Nephron (organoid): Measurements from ENCODE around the gene GAB1.

Experiments
- H3K27ac Mint-ChIP-seq, 3 experiments: 2 replicates each; pipeline ENCODE4 v1.8.0; 2020; ENCODE audit warnings: mixed read lengths in 3 of 3, mild to moderate bottlenecking in 2 of 3, moderate library complexity in 1 of 3
- H3K27me3 Mint-ChIP-seq: 2 replicates; pipeline ENCODE4 v1.8.0; 2021; ENCODE audit warnings: low read depth, mild to moderate bottlenecking, moderate library complexity, mixed read lengths
- H3K36me3 Mint-ChIP-seq: 2 replicates; pipeline ENCODE4 v1.8.0; 2020; ENCODE audit warnings: low read depth, mixed read lengths
- H3K4me1 Mint-ChIP-seq: 2 replicates; pipeline ENCODE4 v1.8.0; 2020; ENCODE audit warnings: mixed read lengths
- H3K4me3 Mint-ChIP-seq, 3 experiments: 2 replicates each; pipeline ENCODE4 v1.8.0; 2020; ENCODE audit warnings: mild to moderate bottlenecking in 3 of 3, mixed read lengths in 3 of 3, moderate library complexity in 2 of 3
- H3K9me3 Mint-ChIP-seq: 2 replicates; pipeline ENCODE4 v1.8.0; 2020; ENCODE audit warnings: mixed read lengths
- TF ChIP-seq, protein P1 (sequence below), 3 experiments: fragments of 200-600 bp; sonication (generic); IDR thresholded peaks; one replicate each; pipeline ENCODE4 v1.5.0; 2021; ENCODE audit warnings: antibody characterized with exemption in 3 of 3; ENCODE audit not compliant: unreplicated experiment in 3 of 3

Gene GAB1

DNA sequence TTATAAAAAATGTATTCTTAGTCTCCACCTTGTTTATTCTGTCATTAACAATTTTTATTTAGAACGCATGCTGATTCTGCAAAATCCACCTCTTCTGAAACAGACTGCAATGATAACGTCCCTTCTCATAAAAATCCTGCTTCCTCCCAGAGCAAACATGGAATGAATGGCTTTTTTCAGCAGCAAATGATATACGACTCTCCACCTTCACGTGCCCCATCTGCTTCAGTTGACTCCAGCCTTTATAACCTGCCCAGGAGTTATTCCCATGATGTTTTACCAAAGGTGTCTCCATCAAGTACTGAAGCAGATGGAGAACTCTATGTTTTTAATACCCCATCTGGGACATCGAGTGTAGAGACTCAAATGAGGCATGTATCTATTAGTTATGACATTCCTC lies 101.3 kb downstream of the GAB1 start:
- Mint-ChIP-seq H3K27me3 (no peaks in the 10 kb centered on the region), H3K9me3 (no peaks in the 10 kb centered on the region), H3K36me3 (peaks cover 73% of the 10 kb centered on the region), H3K27ac (no peak overlapping the region), H3K4me1 (peaks cover 5% of the 10 kb centered on the region), H3K4me3 (no peak overlapping the region)
- TF ChIP-seq, protein P1, sequence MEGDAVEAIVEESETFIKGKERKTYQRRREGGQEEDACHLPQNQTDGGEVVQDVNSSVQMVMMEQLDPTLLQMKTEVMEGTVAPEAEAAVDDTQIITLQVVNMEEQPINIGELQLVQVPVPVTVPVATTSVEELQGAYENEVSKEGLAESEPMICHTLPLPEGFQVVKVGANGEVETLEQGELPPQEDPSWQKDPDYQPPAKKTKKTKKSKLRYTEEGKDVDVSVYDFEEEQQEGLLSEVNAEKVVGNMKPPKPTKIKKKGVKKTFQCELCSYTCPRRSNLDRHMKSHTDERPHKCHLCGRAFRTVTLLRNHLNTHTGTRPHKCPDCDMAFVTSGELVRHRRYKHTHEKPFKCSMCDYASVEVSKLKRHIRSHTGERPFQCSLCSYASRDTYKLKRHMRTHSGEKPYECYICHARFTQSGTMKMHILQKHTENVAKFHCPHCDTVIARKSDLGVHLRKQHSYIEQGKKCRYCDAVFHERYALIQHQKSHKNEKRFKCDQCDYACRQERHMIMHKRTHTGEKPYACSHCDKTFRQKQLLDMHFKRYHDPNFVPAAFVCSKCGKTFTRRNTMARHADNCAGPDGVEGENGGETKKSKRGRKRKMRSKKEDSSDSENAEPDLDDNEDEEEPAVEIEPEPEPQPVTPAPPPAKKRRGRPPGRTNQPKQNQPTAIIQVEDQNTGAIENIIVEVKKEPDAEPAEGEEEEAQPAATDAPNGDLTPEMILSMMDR (IDR thresholded peaks at IDR 0.05; ENCODE audit: unreplicated experiment in 3 of 3): no peak

DNA sequence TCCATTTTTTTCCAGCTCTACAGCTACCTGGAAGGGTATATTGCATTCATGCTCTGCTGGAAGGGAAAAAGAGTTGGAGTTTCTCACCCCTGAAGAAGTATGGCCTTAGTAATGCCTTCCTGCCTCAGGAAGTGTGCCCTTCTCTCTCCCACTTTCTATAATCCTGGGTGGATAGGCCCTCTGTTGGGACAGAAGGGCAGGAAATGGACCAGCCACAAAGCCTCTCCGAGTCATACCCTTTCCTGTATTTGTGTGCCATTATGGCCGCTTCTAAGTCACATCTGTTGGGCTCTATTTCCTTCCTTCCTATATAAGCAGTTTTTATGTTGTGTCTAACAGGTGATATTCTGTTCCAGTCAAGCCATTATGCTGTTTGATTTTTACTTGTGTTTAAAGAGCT lies 102.0 kb downstream of the GAB1 start:
- Mint-ChIP-seq H3K4me3 (no peak overlapping the region), H3K9me3 (no peaks in the 10 kb centered on the region), H3K36me3 (peaks cover 65% of the 10 kb centered on the region), H3K27ac (no peak overlapping the region), H3K27me3 (no peaks in the 10 kb centered on the region), H3K4me1 (peaks cover 11% of the 10 kb centered on the region)
- TF ChIP-seq, protein P1 (IDR thresholded peaks at IDR 0.05; ENCODE audit: unreplicated experiment in 3 of 3): no peak

DNA sequence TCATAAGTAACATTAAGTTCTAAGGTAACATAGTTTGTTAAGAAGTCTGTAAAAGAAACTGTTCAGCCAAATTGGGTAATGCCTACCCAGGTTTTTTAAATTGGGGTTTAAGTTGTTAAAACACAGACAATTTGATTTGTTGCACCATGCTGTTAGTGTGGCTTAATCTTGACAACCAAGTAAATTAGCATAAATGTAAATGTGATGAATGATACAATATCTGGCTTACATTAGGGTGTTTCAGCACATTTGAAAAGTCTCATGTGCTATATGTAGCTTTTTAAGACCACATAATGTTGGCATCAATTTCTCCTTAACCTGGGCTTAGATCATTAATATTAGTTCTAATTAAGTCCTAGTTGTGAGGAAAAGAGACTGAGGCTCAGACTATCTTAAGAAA lies 104.4 kb downstream of the GAB1 start:
- Mint-ChIP-seq H3K27me3 (no peaks in the 10 kb centered on the region), H3K9me3 (peaks cover 5% of the 10 kb centered on the region), H3K4me1 (peaks cover 17% of the 10 kb centered on the region), H3K27ac (peak overlapping the region in 1 of 3 experiments; percentile 31), H3K4me3 (no peak overlapping the region), H3K36me3 (peaks cover 64% of the 10 kb centered on the region)
- TF ChIP-seq, protein P1 (IDR thresholded peaks at IDR 0.05; ENCODE audit: unreplicated experiment in 3 of 3): no peak

DNA sequence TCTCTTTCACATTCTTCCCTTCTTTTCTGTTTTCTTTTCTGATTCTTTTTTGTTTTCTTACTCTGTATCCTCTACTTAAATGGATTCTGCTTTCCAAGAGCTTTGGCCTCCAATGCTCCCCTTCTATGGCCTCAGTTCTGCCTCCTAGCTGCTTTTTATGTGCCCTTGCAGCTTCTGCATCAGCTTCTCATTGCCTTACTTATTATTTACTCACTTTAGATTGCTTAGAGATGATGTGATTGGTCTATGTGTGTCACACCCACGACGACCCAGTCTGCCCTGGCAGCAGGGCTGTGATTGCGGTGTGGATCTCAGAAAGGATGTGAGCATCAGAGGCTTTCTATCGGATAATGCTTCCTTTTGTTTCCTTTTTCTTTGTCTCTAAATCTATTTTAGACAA lies 105.0 kb downstream of the GAB1 start:
- no peak overlapping the region for H3K4me3 Mint-ChIP-seq
- H3K27ac Mint-ChIP-seq: peak overlapping the region in 2 of 3 experiments; percentile 3 to 31
- H3K4me1 Mint-ChIP-seq: peaks cover 17% of the 10 kb centered on the region
- peaks cover 5% of the 10 kb centered on the region for H3K9me3 Mint-ChIP-seq
- H3K36me3 Mint-ChIP-seq: peaks cover 59% of the 10 kb centered on the region
- TF ChIP-seq, protein P1 (IDR thresholded peaks at IDR 0.05; ENCODE audit: unreplicated experiment in 3 of 3): no peak
- no peaks in the 10 kb centered on the region for H3K27me3 Mint-ChIP-seq

DNA sequence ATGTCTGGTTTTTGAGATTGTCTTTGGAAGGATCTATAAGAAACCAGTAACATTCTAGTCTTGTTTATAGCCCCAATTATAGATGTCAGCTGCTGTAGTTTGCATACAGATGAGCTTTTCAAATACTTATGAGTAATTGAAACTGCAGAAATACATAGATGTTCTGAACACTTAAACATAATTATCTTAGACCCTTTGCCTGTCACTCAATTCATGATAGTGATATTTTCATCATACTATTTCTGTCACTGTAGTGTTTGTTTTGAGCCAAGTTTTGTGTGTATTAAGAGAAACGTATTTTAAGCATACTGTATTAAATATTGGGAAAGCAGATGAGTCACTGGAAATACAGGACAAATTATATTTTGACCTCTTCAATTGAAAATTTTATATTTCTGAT lies 107.1 kb downstream of the GAB1 start:
- H3K27ac Mint-ChIP-seq: peak overlapping the region; percentile 67 to 76 (median 71)
- H3K27me3 Mint-ChIP-seq: no peaks in the 10 kb centered on the region
- TF ChIP-seq, protein P1 (IDR thresholded peaks at IDR 0.05; ENCODE audit: unreplicated experiment in 3 of 3): no peak
- H3K9me3 Mint-ChIP-seq: peaks cover 9% of the 10 kb centered on the region
- H3K4me1 Mint-ChIP-seq: peaks cover 17% of the 10 kb centered on the region
- peaks cover 43% of the 10 kb centered on the region for H3K36me3 Mint-ChIP-seq
- H3K4me3 Mint-ChIP-seq: no peak overlapping the region

DNA sequence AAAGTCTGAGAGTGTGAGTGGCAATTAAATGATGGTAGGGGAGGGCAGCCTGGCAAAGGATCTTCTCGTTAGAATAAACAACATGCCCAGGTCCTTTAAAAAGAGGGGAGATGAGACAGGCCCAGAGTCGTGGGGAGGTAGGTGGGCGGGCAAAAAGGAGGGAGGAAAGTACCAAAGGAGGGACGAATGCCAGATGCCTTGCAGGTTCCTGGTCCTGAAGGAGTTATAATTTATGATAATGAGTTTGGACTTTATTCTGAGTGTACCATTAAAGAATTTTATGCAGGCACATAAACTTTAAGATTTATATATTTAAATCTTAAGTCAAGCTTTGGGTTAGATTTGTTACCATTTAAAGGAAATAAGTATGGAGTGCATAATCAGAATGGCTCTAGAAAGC lies 114.5 kb downstream of the GAB1 start:
- Mint-ChIP-seq H3K36me3 (peaks cover 30% of the 10 kb centered on the region), H3K9me3 (peaks cover 3% of the 10 kb centered on the region), H3K4me3 (no peak overlapping the region), H3K4me1 (no peaks in the 10 kb centered on the region), H3K27me3 (no peaks in the 10 kb centered on the region), H3K27ac (no peak overlapping the region)
- TF ChIP-seq, protein P1 (IDR thresholded peaks at IDR 0.05; ENCODE audit: unreplicated experiment in 3 of 3): no peak
